ENCODE results near the gene USP4.
"Not testable (repeated sequence)": the region's sequence is repeated elsewhere in the genome, so short reads cannot be mapped to it uniquely, and the experiment has no call there.

USP4 gene

GRCh38 chr3:49339941-49340800 lies at the start of gene USP4:
Gene USP4 (minus strand): TSS chr3:49340053. CDS start chr3:49340024, 29 bp downstream.
- peak; percentile 86 for DNase-seq (ENCODE audit: low read depth)

GRCh38 chr3:49389297-49389696 lies 49.4 kb upstream of the USP4 start:
- no peak for DNase-seq (ENCODE audit: low read depth)

- DNase-seq (ENCODE audit: low read depth), result no peak
Measured at GRCh38 chr3:49388289-49388820, 48.5 kb upstream of the USP4 start.

- no peak for DNase-seq (ENCODE audit: low read depth)
Measured at GRCh38 chr3:49387721-49388120, 47.9 kb upstream of the USP4 start.

- no peak for DNase-seq (ENCODE audit: low read depth)
Measured at GRCh38 chr3:49386056-49386756, 46.4 kb upstream of the USP4 start.

GRCh38 chr3:49385617-49386016 lies 45.8 kb upstream of the USP4 start:
- no peak for DNase-seq (ENCODE audit: low read depth)

- DNase-seq (ENCODE audit: low read depth), result no peak
Measured at GRCh38 chr3:49383387-49383786, 43.5 kb upstream of the USP4 start.

GRCh38 chr3:49378249-49378895 lies 38.5 kb upstream of the USP4 start:
- no peak for DNase-seq (ENCODE audit: low read depth)

- DNase-seq (ENCODE audit: low read depth), result no peak
Measured at GRCh38 chr3:49377483-49377882, 37.6 kb upstream of the USP4 start.

- no peak for DNase-seq (ENCODE audit: low read depth)
Measured at GRCh38 chr3:49371946-49372345, 32.1 kb upstream of the USP4 start.

- no peak for DNase-seq (ENCODE audit: low read depth)
Measured at GRCh38 chr3:49370585-49371290, 30.9 kb upstream of the USP4 start.

- DNase-seq (ENCODE audit: low read depth), result no peak
Measured at GRCh38 chr3:49362561-49362960, 22.7 kb upstream of the USP4 start.

- DNase-seq (ENCODE audit: low read depth), result no peak
Measured at GRCh38 chr3:49359623-49360022, 19.8 kb upstream of the USP4 start.

GRCh38 chr3:49358884-49359225 lies 19.0 kb upstream of the USP4 start:
- DNase-seq (ENCODE audit: low read depth), result no peak

- peak; percentile 69 for DNase-seq (ENCODE audit: low read depth)
Measured at GRCh38 chr3:49358217-49358883, 18.5 kb upstream of the USP4 start, which contains the start of gene GPX1. Gene GPX1 (minus strand): TSS chr3:49358353. CDS start chr3:49358278, 75 bp downstream.

GRCh38 chr3:49357443-49358216 lies 17.8 kb upstream of the USP4 start:
- not testable (repeated sequence) for DNase-seq (ENCODE audit: low read depth)

GRCh38 chr3:49357095-49357442 lies 17.2 kb upstream of the USP4 start:
- not testable (repeated sequence) for DNase-seq (ENCODE audit: low read depth)

GRCh38 chr3:49352890-49353421 lies 13.1 kb upstream of the USP4 start:
- no peak for DNase-seq (ENCODE audit: low read depth)

- no peak for DNase-seq (ENCODE audit: low read depth)
Measured at GRCh38 chr3:49352281-49352680, 12.4 kb upstream of the USP4 start.

- DNase-seq (ENCODE audit: low read depth), result no peak
Measured at GRCh38 chr3:49351521-49352011, 11.7 kb upstream of the USP4 start.

Measured in stimulated activated CD8-positive, alpha-beta memory T cell treated with anti-CD3 and anti-CD28 coated beads, Interleukin-15, amount 100 ng/mL, for 24 hours (primary cell).